Neural cell (in vitro differentiated cells): ENCODE data around the gene MYO6. TPM values are rescaled to one million over a fixed set of nuclear protein-coding genes. Genes with fewer than 3 reads are reported as not detected.

Experiments used
- H2AFZ ChIP-seq: fragments of 200-600, 300-800 bp; sonication (generic), shearing (Covaris generic); 2 replicates; pipeline ENCODE4 v1.6.0; 2014; ENCODE audit warnings: low read depth, mild to moderate bottlenecking, antibody characterized with exemption, low read length, moderate library complexity
- H3F3A ChIP-seq: fragments of 200-600 bp; shearing (Covaris generic); 2 replicates; pipeline ENCODE4 v1.6.1; 2016; ENCODE audit warnings: mild to moderate bottlenecking, moderate library complexity, mixed read lengths, antibody characterized with exemption, low read length; ENCODE audit not compliant: insufficient read depth, poor library complexity, severe bottlenecking
- H3K27ac ChIP-seq: fragments of 200-600, 300-800 bp; sonication (generic), shearing (Covaris generic); 2 replicates; pipeline ENCODE4 v1.5.1; 2014; ENCODE audit warnings: mild to moderate bottlenecking, low read length, moderate library complexity
- H3K27me3 ChIP-seq: fragments of 300-800, 200-600 bp; sonication (generic), shearing (Covaris generic); 2 replicates; pipeline ENCODE4 v1.6.0; 2014; ENCODE audit warnings: mild to moderate bottlenecking, low read depth, low read length, moderate library complexity; ENCODE audit not compliant: insufficient read depth
- H3K36me3 ChIP-seq: fragments of 300-800, 200-600 bp; sonication (generic), shearing (Covaris generic); 2 replicates; pipeline ENCODE4 v1.5.1; 2014; ENCODE audit warnings: mild to moderate bottlenecking, antibody characterized with exemption, low read length, moderate library complexity; ENCODE audit not compliant: insufficient read depth
- H3K4me2 ChIP-seq: fragments of 300-800, 200-600 bp; sonication (generic), shearing (Covaris generic); 2 replicates; pipeline ENCODE4 v1.6.0; 2014; ENCODE audit warnings: mild to moderate bottlenecking, low read length
- H3K4me3 ChIP-seq: fragments of 300-800, 200-600 bp; sonication (generic), shearing (Covaris generic); 2 replicates; pipeline ENCODE4 v1.5.1; 2014; ENCODE audit warnings: mild to moderate bottlenecking, low read length, moderate library complexity
- H3K79me2 ChIP-seq: fragments of 200-600 bp; shearing (Covaris generic); replicated peaks from 2 replicates; pipeline ENCODE4 v1.6.0; 2014; ENCODE audit warnings: mild to moderate bottlenecking, low read length, moderate library complexity; ENCODE audit not compliant: insufficient read depth
- H3K9ac ChIP-seq: fragments of 300-800, 200-600 bp; sonication (generic), shearing (Covaris generic); 2 replicates; pipeline ENCODE4 v1.6.1; 2016; ENCODE audit warnings: mild to moderate bottlenecking, low read length, mixed read lengths
- H3K9me2 ChIP-seq: fragments of 200-600 bp; shearing (Covaris generic); 2 replicates; pipeline ENCODE4 v1.6.1; 2016; ENCODE audit warnings: mild to moderate bottlenecking, low read length, mixed read lengths; ENCODE audit not compliant: insufficient read depth
- H3K9me3 ChIP-seq: fragments of 200-600, 300-800 bp; sonication (generic), shearing (Covaris generic); 2 replicates; pipeline ENCODE4 v1.6.1; 2016; ENCODE audit warnings: mild to moderate bottlenecking, mixed run types, low read length, moderate library complexity, mixed read lengths
- H4K20me1 ChIP-seq: fragments of 200-600 bp; shearing (Covaris generic); 2 replicates; pipeline ENCODE4 v1.6.1; 2016; ENCODE audit warnings: mild to moderate bottlenecking, mixed run types; ENCODE audit not compliant: insufficient read depth
- CTCF ChIP-seq: fragments of 450-650 bp; IDR thresholded peaks from 2 replicates; pipeline ENCODE4 v1.5.1; 2014; ENCODE audit warnings: antibody characterized with exemption, mild to moderate bottlenecking, moderate library complexity; ENCODE audit not compliant: poor library complexity, severe bottlenecking
- EP300 ChIP-seq: fragments of 450-650 bp; conservative IDR thresholded peaks from 2 replicates; pipeline ENCODE4 v1.6.1; 2014; ENCODE audit warnings: antibody characterized with exemption, mild to moderate bottlenecking, moderate library complexity; ENCODE audit not compliant: poor library complexity, severe bottlenecking
- EZH2 ChIP-seq: fragments of 200-600, 300-800 bp; shearing (Covaris generic), sonication (generic); IDR thresholded peaks from 2 replicates; pipeline ENCODE4 v1.6.1; 2014; ENCODE audit warnings: antibody characterized with exemption, low read length, borderline replicate concordance, mild to moderate bottlenecking; ENCODE audit not compliant: insufficient read depth, poor library complexity, severe bottlenecking
- MXI1 ChIP-seq: fragments of 450-650 bp; conservative IDR thresholded peaks from 2 replicates; pipeline ENCODE4 v1.6.1; 2014; ENCODE audit warnings: antibody characterized with exemption, mild to moderate bottlenecking; ENCODE audit not compliant: poor library complexity, severe bottlenecking
- POLR2AphosphoS5 ChIP-seq: IDR thresholded peaks from 2 replicates; pipeline ENCODE4 v1.6.1; 2012
- RAD21 ChIP-seq: fragments of 450-650 bp; conservative IDR thresholded peaks from 2 replicates; pipeline ENCODE4 v1.6.1; 2014; ENCODE audit warnings: antibody characterized with exemption, mild to moderate bottlenecking, moderate library complexity
- REST ChIP-seq: IDR thresholded peaks from 2 replicates; pipeline ENCODE4 v1.6.1; 2012; ENCODE audit warnings: borderline replicate concordance
- SMC3 ChIP-seq: fragments of 450-650 bp; conservative IDR thresholded peaks from 2 replicates; pipeline ENCODE4 v1.6.1; 2014; ENCODE audit warnings: antibody characterized with exemption, mild to moderate bottlenecking, moderate library complexity; ENCODE audit not compliant: poor library complexity
- TAF1 ChIP-seq: IDR thresholded peaks from 2 replicates; pipeline ENCODE4 v1.6.1; 2012; ENCODE audit warnings: low read depth
- polyA plus RNA-seq: library from polyadenylated mRNA; depleted of rRNA; stranded (reverse); fragments of >200 nt; gene quantifications from 2 replicates; pipeline ENCODE4 v1.2.3, GENCODE V29; 2014

MYO6 gene
- polyA plus RNA-seq, 1 donor from 2014 or later = 49.1 TPM

- Histone ChIP-seq H3K4me2 (no peak overlapping the region), H2AFZ (no peak overlapping the region), H3K9ac (no peak overlapping the region), H3K27me3 (no peaks in the 10 kb centered on the region), H3K9me2 (no peaks in the 10 kb centered on the region), H4K20me1 (no peaks in the 10 kb centered on the region), H3K27ac (no peak overlapping the region), H3K4me3 (no peak overlapping the region), H3K9me3 (no peaks in the 10 kb centered on the region), H3K36me3 (no peaks in the 10 kb centered on the region), H3F3A (no peaks in the 10 kb centered on the region), H3K79me2 (no peaks in the 10 kb centered on the region)
- no peak for TF ChIP-seq REST
Measured at GRCh38 chr6:75796723-75797122, 47.7 kb downstream of the MYO6 start.

DNA sequence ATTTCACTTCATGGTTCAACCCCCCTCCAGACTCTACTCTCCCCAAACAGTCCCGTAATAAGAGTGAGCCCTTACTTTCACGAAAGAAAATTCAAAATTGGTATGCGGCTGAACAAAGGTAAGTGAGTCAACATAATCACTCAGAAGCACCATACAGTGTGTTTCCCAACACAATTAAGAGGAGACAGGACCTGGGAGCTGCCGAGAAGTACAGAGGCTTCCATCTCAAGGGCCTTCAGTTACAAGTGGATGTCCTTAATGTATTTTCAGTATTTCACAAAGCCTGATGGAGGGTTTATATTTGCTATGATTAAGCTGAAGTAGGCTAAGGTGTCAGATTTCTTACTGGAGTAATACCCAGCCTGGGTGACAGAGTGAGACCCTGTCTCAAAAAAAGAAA is 51.1 kb downstream of the MYO6 start:
- no peak for TF ChIP-seq EP300
- no peak for TF ChIP-seq RAD21
- no peak for TF ChIP-seq TAF1
- no peak for TF ChIP-seq POLR2AphosphoS5
- no peak for TF ChIP-seq CTCF
- TF ChIP-seq SMC3 = no peak
- TF ChIP-seq EZH2 = no peak
- TF ChIP-seq MXI1 = no peak
- no peak for TF ChIP-seq REST
- Histone ChIP-seq H3K27ac (no peak overlapping the region), H3K9me2 (no peaks in the 10 kb centered on the region), H3F3A (no peaks in the 10 kb centered on the region), H3K79me2 (no peaks in the 10 kb centered on the region), H3K27me3 (no peaks in the 10 kb centered on the region), H3K9me3 (no peaks in the 10 kb centered on the region), H3K4me2 (no peak overlapping the region), H4K20me1 (no peaks in the 10 kb centered on the region), H2AFZ (no peak overlapping the region), H3K9ac (no peak overlapping the region), H3K36me3 (no peaks in the 10 kb centered on the region), H3K4me3 (no peak overlapping the region)
